OCI-LY3 (cell line): Measurements from ENCODE around the gene GPLD1.

Experiments
- EZH2phosphoT487 ChIP-seq: fragments of 200-600 bp; shearing (Covaris generic); IDR thresholded peaks from 2 replicates; pipeline ENCODE4 v1.6.1; 2018; ENCODE audit warnings: antibody characterized with exemption, mixed run types, low read depth
- TF ChIP-seq, protein P1 (sequence below): fragments of 200-600, 300-600 bp; sonication (generic); IDR thresholded peaks from 2 replicates; pipeline ENCODE4 v1.5.1; 2014; ENCODE audit warnings: antibody characterized with exemption, low read length, low read depth

DNA sequence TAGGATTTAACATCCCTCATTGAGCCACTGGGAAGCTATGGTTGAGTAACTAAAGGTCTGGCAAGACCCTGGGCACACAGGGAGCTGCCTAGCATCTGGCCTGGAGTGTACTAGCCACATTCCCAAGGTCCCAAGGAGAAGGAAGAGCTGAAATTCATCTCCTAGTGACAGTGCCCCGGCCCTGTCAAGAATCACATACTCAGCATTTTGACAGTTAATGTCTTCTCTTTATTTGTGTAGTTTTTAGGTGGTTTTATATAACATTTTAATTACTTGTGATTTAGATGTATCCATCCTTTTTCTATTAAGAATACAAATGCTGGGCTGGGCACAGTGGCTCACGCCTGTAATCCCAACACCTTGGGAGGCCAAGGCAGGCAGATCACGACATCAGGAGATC is 45.8 kb upstream of the GPLD1 start:
- TF ChIP-seq, protein P1, sequence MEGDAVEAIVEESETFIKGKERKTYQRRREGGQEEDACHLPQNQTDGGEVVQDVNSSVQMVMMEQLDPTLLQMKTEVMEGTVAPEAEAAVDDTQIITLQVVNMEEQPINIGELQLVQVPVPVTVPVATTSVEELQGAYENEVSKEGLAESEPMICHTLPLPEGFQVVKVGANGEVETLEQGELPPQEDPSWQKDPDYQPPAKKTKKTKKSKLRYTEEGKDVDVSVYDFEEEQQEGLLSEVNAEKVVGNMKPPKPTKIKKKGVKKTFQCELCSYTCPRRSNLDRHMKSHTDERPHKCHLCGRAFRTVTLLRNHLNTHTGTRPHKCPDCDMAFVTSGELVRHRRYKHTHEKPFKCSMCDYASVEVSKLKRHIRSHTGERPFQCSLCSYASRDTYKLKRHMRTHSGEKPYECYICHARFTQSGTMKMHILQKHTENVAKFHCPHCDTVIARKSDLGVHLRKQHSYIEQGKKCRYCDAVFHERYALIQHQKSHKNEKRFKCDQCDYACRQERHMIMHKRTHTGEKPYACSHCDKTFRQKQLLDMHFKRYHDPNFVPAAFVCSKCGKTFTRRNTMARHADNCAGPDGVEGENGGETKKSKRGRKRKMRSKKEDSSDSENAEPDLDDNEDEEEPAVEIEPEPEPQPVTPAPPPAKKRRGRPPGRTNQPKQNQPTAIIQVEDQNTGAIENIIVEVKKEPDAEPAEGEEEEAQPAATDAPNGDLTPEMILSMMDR, result no peak
- TF ChIP-seq EZH2phosphoT487, result no peak
